Ishikawa (cell line): Measurements from ENCODE around the gene SP7.

Experiments used
- CEBPB ChIP-seq: IDR thresholded peaks from 2 replicates; pipeline ENCODE4 v1.6.1; 2012
- CREB1 ChIP-seq: IDR thresholded peaks from 2 replicates; pipeline ENCODE4 v1.6.1; 2012; ENCODE audit warnings: low read depth
- EP300 ChIP-seq: IDR thresholded peaks from 2 replicates; pipeline ENCODE4 v1.6.1; 2012; ENCODE audit warnings: borderline replicate concordance
- REST ChIP-seq: IDR thresholded peaks from 2 replicates; pipeline ENCODE4 v1.6.1; 2012; ENCODE audit warnings: low read depth, mild to moderate bottlenecking
- TAF1 ChIP-seq: IDR thresholded peaks from 2 replicates; pipeline ENCODE4 v1.6.1; 2012; ENCODE audit warnings: low read depth, mild to moderate bottlenecking
- USF1 ChIP-seq: IDR thresholded peaks from 2 replicates; pipeline ENCODE4 v1.6.1; 2012
- YY1 ChIP-seq: IDR thresholded peaks from 2 replicates; pipeline ENCODE4 v1.6.1; 2012; ENCODE audit warnings: low read depth
- ZBTB7A ChIP-seq: IDR thresholded peaks from 2 replicates; pipeline ENCODE4 v1.6.1; 2012; ENCODE audit warnings: low read depth

- no peak for TF ChIP-seq TAF1
- no peak for TF ChIP-seq EP300
- no peak for TF ChIP-seq YY1
- TF ChIP-seq REST, result no peak
- TF ChIP-seq CEBPB, result no peak
- no peak for TF ChIP-seq ZBTB7A
- TF ChIP-seq CREB1, result no peak
- no peak for TF ChIP-seq USF1
Observed at GRCh38 chr12:53306826-53307225, 29.3 kb downstream of the SP7 start.
